Type B pancreatic cell (in vitro differentiated cells): ENCODE measurements around the gene CHMP4B. TPM values are rescaled to one million over a fixed set of nuclear protein-coding genes. Genes with fewer than 3 reads are reported as not detected.

Experiments used
- DNase-seq: peaks from one replicate; pipeline ENCODE4 v3.0.0; 2021; ENCODE audit warnings: mixed read lengths; ENCODE audit not compliant: unreplicated experiment; ENCODE audit errors: extremely low spot score
- H3K27ac Mint-ChIP-seq: 2 replicates; pipeline ENCODE4 v1.8.0; 2021; ENCODE audit warnings: mild to moderate bottlenecking, mixed read lengths
- H3K27me3 Mint-ChIP-seq: 2 replicates; pipeline ENCODE4 v1.8.0; 2021; ENCODE audit warnings: mixed read lengths
- H3K36me3 Mint-ChIP-seq: 2 replicates; pipeline ENCODE4 v1.8.0; 2021; ENCODE audit warnings: mixed read lengths
- H3K4me1 Mint-ChIP-seq: one replicate; pipeline ENCODE4 v1.8.0; 2021; ENCODE audit warnings: mixed read lengths; ENCODE audit not compliant: unreplicated experiment
- H3K4me3 Mint-ChIP-seq: 2 replicates; pipeline ENCODE4 v1.8.0; 2021; ENCODE audit warnings: mild to moderate bottlenecking, mixed read lengths
- H3K9me3 Mint-ChIP-seq: 2 replicates; pipeline ENCODE4 v1.8.0; 2021; ENCODE audit warnings: mixed read lengths
- total RNA-seq: library from RNA; stranded (reverse); gene quantifications from 2 replicates; pipeline ENCODE4 v1.2.1, GENCODE V29; 2021; ENCODE audit warnings: low replicate concordance
- TF ChIP-seq, protein P1 (sequence below): fragments of 200-600 bp; sonication (generic); conservative IDR thresholded peaks from 2 replicates; pipeline ENCODE4 v1.5.0; 2021; ENCODE audit warnings: antibody characterized with exemption, mild to moderate bottlenecking

Gene CHMP4B
- total RNA-seq, 1 donor from 2014 or later, result 111 TPM

- DNase-seq, result no peak
- peaks cover 24% of the 10 kb centered on the region for H3K36me3 Mint-ChIP-seq
- TF ChIP-seq, protein P1, sequence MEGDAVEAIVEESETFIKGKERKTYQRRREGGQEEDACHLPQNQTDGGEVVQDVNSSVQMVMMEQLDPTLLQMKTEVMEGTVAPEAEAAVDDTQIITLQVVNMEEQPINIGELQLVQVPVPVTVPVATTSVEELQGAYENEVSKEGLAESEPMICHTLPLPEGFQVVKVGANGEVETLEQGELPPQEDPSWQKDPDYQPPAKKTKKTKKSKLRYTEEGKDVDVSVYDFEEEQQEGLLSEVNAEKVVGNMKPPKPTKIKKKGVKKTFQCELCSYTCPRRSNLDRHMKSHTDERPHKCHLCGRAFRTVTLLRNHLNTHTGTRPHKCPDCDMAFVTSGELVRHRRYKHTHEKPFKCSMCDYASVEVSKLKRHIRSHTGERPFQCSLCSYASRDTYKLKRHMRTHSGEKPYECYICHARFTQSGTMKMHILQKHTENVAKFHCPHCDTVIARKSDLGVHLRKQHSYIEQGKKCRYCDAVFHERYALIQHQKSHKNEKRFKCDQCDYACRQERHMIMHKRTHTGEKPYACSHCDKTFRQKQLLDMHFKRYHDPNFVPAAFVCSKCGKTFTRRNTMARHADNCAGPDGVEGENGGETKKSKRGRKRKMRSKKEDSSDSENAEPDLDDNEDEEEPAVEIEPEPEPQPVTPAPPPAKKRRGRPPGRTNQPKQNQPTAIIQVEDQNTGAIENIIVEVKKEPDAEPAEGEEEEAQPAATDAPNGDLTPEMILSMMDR, result no peak
Observed at GRCh38 chr20:33822423-33822822, 11.3 kb downstream of the CHMP4B start.

GRCh38 chr20:33822991-33823390 lies 11.8 kb downstream of the CHMP4B start:
- TF ChIP-seq, protein P1, result no peak
- DNase-seq, result no peak
- Mint-ChIP-seq H3K4me3 (no peak overlapping the region), H3K4me1 (peaks cover 54% of the 10 kb centered on the region), H3K9me3 (no peaks in the 10 kb centered on the region), H3K36me3 (peaks cover 22% of the 10 kb centered on the region), H3K27ac (no peak overlapping the region), H3K27me3 (no peaks in the 10 kb centered on the region)

More at GRCh38 chr20:33822423-33822822, 11.3 kb downstream of the CHMP4B start:
- Mint-ChIP-seq H3K4me1 (peaks cover 54% of the 10 kb centered on the region), H3K4me3 (no peak overlapping the region), H3K9me3 (no peaks in the 10 kb centered on the region), H3K27me3 (no peaks in the 10 kb centered on the region), H3K27ac (no peak overlapping the region)

DNA sequence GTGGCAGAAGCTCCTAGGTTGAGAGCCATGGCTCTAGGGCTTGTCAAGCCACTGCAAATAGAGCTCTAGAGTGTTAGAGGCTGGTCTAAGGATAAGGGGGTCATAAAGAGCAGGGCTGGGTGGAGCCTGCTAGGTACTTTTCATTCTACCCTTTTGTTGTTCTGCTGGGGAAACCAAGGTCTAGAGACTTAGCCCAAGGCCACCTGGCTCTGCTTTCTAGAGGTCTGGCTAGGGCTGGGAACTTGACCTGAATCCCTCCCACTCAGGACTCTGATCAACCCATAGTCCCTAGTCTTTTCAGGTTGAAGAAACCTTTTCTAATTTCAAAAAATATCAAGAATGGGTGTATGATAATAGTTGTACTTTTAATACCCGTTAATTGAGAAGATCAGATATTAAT lies 13.7 kb downstream of the CHMP4B start:
- Mint-ChIP-seq H3K27ac (peak overlapping the region; percentile 89), H3K4me3 (no peak overlapping the region), H3K36me3 (peaks cover 18% of the 10 kb centered on the region), H3K4me1 (peaks cover 59% of the 10 kb centered on the region), H3K9me3 (no peaks in the 10 kb centered on the region), H3K27me3 (no peaks in the 10 kb centered on the region)
- TF ChIP-seq, protein P1, result no peak
- no peak for DNase-seq

DNA sequence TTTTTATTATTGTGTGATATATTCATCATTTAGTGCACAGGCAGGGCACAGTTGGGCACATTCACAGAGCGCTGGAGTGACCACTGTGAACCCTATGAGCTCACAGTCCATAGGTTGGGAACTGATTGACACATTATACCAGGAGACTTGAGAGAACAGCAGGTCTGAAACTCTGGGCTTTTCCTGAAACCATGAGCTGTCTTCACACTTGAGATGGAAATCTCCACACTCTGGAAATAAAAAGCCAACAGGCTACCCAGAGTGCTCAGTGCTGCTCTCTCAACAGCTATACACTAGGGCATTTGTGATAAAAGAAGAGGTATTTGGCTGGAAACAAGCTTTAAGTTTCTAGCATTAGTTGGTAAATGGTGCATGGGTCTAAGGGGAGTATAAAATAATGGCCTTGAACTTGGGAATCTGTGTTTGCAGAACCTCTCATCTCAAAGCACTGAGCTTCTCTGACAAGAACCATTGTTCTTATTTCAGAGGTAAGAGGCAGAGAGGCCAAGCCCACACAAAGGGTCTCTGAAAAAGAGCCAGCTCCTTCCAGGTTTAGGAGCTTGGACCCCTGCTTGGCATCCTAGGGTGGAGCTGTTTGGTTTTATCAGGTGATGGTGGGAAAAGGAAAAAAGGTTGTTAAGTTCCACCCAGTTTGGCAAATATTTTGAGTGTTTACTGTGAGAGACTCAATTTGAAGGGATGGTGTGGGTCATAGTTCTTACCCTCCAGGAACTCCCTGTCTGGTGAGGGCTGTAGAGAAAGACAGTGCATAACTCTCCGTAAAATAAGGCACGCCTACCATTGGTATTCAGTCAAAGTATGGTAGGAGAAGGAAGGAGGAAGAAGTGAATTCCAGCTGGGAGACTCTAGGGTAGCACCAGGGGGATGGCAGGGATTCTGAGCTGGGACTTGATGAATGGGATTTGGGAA lies 14.5 kb downstream of the CHMP4B start:
- H3K27ac Mint-ChIP-seq, result peak overlapping the region; percentile 89
- peak overlapping the region; percentile 62 for H3K4me3 Mint-ChIP-seq
- no peaks in the 10 kb centered on the region for H3K27me3 Mint-ChIP-seq
- no peak for DNase-seq
- peaks cover 62% of the 10 kb centered on the region for H3K4me1 Mint-ChIP-seq
- H3K9me3 Mint-ChIP-seq, result no peaks in the 10 kb centered on the region
- TF ChIP-seq, protein P1, result no peak
- peaks cover 19% of the 10 kb centered on the region for H3K36me3 Mint-ChIP-seq

- peaks cover 19% of the 10 kb centered on the region for H3K36me3 Mint-ChIP-seq
- TF ChIP-seq, protein P1, result no peak
- H3K4me1 Mint-ChIP-seq, result peaks cover 62% of the 10 kb centered on the region
- no peaks in the 10 kb centered on the region for H3K27me3 Mint-ChIP-seq
- H3K9me3 Mint-ChIP-seq, result no peaks in the 10 kb centered on the region
- peak overlapping the region; percentile 89 for H3K27ac Mint-ChIP-seq
- peak overlapping the region; percentile 62 for H3K4me3 Mint-ChIP-seq
- no peak for DNase-seq
Observed at GRCh38 chr20:33826270-33826897, 15.2 kb downstream of the CHMP4B start.
